NK-92 (cell line): ENCODE data around the gene NHERF1.

ENCODE experiments used
- DNase-seq: peaks from one replicate; lab custom pipeline; 2025; ENCODE audit not compliant: unreplicated experiment; lab: John Stamatoyannopoulos, UW

The NHERF1 gene

DNA sequence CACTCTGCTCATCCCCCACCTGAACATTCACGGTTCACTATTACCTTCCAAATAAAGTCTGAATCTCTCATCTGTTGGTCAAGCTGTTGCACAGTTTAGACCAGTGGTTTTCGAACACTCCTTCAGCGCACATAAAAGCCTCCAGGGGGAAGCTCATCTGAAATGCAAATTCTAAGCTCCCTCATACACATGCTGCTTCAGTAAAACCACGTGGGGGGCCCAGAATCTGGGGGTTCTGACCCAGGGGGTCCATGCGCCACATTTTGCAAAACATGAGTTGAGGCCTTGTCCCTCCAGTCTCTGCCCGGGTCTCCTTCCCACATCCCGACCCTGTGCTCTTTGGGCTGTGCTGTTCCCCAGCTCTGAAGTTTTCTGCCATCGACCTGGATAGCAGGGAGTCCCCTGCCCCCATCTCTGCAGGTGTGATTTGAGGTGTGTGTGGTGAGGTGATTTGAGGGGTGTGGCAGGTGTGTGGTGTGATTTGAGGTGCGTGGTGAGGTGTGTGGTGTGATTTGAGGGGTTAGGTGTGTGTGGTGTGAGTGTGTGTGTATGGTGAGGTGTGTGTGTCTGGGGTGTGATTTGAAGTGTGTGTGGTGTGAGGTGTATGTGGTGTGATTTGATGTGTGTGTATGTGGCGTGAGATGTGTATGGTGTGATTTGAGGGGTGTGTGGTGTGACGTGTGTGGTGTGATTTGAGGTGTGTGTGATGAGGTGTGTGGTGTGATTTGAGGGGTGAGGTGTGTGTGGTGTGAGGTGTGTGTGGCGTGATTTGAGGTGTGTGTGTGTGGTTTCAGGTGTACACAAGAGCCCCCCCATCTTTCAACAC, 16.2 kb upstream of the NHERF1 start:
- no peak for DNase-seq

- DNase-seq: no peak
Measured at GRCh38 chr17:74733365-74734122, 14.9 kb upstream of the NHERF1 start.

DNA sequence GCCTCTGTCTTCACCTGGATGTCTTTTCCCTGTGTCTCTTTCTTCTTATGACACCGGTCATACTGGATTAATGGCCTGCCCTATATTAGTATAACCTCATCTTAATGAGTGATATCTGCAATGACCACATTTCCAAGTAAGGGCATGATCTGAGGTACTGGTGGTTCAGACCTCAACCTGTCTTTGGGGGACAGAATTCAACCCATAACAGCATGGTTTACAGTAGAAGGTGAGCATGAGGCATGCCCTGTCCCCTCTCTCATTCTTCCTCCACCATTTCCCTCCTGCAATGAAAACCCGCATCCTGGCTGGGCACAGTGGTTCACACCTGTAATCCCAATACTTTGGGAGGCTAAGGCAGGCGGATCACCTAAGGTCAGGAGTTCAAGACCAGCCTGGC, 14.2 kb upstream of the NHERF1 start:
- DNase-seq: no peak

DNA sequence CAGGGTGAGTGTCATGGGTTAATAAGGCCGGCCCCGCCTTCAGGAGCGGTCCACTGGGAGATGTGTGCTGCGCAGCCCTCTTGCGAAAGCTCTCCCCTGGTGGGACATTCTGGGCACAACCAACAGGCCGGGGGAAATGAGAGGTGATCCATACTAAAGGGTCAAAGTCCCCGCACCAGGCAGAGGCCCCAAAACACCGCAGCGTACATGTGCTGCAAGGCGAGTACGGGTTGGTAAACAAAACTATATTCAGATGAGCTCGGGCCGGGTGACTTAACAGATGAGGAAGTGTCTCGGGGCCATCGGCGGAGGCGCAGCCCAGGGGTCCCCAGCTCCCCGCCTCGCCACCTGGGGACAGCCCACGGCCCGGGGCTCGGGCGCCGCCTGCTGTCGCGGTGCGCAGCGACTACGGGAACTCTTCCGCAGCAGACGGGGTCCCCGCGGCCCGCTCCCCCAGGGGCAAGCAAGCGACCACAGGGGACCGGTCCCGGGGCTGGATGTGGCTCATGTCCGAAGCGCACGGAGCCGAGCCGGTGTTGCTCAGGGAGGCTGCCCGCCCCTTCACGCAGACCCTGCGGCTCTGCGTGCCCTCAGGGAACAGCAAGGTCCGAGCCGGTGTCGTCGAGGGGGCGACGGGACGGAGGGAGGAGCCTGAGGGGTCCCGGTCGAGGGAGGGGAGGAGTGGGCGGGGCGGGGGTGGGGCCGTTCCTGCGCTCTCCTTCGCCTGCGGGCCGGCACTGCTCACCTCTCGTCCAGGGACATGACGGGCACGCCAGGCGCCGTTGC, 11.7 kb upstream of the NHERF1 start, which contains the start of gene RAB37:
TSS of gene RAB37 (plus strand) at position 744 of the 786 bp plus-strand sequence. CDS start at position 761, 17 bp downstream.
- no peak for DNase-seq

- no peak for DNase-seq
Measured at GRCh38 chr17:74737299-74738050, 11.0 kb upstream of the NHERF1 start.

- DNase-seq: no peak
Measured at GRCh38 chr17:74738051-74738996, 10.1 kb upstream of the NHERF1 start.

DNA sequence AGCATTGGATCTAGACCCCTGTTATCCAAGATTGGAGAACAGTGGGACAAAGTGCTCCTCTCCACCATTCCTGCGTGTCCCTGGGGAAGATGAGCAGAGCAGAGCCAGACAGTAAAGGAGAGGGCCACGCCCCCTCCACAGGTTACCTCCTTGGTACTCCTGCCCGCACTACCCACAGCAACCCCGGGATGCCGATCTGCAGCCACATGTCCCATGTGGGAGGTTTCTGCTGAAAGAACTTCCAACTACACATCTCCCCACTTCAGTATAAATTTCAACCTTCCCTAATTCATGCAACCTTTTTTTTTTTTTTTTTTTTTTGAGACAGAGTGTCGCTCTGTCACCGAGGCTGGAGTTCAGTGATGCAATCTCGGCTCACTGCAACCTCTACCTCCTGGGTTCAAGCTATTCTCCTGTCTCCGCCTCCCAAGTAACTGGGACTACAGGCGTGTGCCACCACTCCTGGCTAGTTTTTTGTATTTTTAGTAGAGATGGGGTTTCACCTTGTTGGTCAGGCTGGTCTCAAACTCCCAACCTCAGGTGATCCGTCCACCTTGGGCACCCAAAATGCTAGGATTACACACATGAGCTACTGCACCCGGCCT, 9.1 kb upstream of the NHERF1 start:
- DNase-seq: no peak

DNA sequence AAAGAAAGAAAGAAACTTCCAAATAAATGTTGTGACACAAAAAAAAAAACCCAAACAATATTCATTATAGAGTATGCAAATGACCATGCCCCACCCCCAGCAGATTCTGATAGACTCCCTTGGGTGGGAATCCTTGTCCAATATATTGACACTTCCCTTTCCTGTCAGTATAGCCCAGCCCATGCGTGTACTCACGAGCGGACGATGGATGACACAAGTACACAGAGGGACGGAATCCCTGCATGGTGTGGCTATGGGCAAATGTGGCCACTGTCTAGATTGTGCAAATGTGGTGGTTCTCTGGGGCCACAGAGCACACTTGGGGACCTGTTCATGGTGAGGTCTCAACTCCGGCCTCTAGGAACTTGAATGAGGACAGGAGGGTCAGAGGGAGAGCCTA, 8.3 kb upstream of the NHERF1 start:
- no peak for DNase-seq

DNA sequence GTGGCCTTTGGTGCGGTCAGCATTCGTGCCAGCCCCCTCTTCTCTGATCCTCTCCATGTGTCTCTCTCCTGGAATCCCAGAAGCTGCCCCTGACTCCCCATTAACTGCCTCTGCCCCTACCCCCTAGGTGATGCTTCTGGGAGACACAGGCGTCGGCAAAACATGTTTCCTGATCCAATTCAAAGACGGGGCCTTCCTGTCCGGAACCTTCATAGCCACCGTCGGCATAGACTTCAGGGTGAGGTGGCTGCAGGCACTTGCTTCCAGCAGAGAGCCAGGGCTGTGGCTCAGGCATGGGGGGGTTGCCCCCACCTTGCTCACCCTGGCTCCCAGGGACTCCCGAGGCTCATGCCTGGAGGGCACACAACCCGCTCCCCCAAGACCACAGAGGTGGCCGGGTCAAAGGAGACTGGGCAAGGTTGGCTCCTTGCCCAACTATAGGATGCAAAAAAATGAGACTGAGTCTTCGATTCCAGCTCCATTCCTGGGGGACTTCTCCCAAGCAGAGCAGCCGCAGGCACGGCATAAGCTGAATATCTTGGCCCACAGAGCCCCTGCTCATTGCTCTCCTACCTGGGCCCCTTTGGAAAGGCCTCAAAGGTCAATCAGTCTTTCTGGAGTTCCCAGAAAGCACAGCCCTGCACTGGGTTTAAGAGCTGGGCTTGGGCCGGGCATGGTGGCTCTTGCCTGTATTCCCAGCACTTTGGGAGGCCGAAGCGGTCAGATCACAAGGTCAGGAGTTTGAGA, 7.6 kb upstream of the NHERF1 start:
- DNase-seq: no peak

GRCh38 chr17:74742153-74742515, 6.3 kb upstream of the NHERF1 start:
- no peak for DNase-seq

DNA sequence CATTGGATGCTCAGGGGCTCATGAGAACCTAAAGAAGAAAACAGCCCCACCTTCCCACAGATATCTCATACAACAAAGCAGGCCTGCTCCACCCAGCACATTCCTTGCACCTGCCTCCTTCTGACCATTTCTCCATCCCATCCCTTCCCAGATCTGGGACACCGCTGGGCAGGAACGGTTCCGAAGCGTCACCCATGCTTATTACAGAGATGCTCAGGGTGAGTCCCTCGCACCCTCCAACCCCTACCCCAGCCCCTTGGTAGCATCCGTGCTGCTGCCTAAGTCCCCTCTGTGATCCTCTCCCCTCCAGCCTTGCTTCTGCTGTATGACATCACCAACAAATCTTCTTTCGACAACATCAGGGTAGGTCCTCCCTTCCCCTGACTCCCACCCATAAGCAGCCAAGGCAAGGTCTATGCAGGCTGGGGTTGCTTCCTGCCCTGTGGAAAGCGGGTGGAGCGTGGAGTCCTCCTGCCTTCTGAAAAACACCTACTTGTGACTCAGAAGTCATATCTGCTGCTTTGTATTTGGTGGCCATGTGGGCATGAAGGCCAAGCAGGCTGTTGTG, 5.4 kb upstream of the NHERF1 start:
- DNase-seq: no peak

GRCh38 chr17:74743755-74744154, 4.7 kb upstream of the NHERF1 start:
- no peak for DNase-seq

DNA sequence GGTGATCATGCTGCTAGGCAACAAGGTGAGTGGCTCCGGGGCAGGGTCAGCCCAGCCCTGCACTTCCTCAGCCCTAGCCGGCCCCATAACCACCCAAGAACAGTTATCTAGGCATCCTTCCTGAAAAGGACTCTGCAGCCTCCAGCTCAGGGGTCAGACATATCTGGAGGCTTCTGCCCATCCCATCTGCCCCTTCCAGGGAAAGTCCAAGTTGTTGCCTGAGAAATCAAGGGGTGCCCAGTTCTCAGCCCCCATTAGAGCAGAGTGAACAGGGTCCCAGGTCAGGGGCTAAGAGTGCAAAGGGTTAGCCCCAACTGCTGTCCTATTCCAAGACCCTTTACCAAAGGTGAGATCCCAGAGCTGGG, 4.1 kb upstream of the NHERF1 start:
- no peak for DNase-seq

GRCh38 chr17:74744714-74745547, 3.5 kb upstream of the NHERF1 start:
- no peak for DNase-seq

- DNase-seq: no peak
Measured at GRCh38 chr17:74745548-74746177, 2.8 kb upstream of the NHERF1 start.

- no peak for DNase-seq
Measured at GRCh38 chr17:74746376-74746775, 2.1 kb upstream of the NHERF1 start.

DNA sequence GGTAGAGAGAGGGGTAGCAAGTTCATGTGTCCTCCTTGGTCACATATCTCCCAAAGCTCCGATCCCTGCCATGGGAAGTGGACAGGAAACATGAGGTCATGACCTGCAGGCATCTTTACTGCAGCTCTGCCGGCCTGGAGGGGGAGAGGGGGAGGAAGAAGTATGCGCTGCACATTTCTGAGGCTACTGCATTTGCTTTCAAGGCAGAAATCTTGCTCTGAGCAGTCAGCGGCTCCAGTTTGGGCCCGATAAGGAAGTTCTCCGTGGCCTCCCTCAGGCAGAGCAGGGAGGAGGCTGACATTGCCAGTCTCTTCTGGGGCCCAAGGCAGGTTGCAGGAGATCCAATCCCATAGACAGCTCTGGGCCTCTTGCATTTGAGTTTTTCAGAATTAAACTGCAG, 1.5 kb upstream of the NHERF1 start:
- no peak for DNase-seq
